Right lobe of liver (tissue), 6 donors: ENCODE measurements around the gene TNS3. TPM values are rescaled to one million over a fixed set of nuclear protein-coding genes. Genes with fewer than 3 reads are reported as not detected.

Source experiments
- ATAC-seq, 4 donors: fragments of 200-7000 bp; cut with Tn5 transposase; one replicate each; pipeline ENCODE4 v1.9.1; 2020; ENCODE audit warnings: mild to moderate bottlenecking in 4 of 4, moderate library complexity in 4 of 4
- DNase-seq, 3 donors: peaks; one replicate each; pipeline ENCODE4 v3.0.0-alpha.2; 2020
- H3K27ac ChIP-seq, 3 donors: fragments of 200-600 bp; one replicate each; pipeline ENCODE4 v1.8.0; 2022
- H3K27me3 ChIP-seq, 2 donors: fragments of 200-600 bp; one replicate each; pipeline ENCODE4 v1.8.0; 2022
- H3K36me3 ChIP-seq, 4 donors: fragments of 200-600 bp; sonication (generic) in 1 of 4; one replicate each; pipeline versions ENCODE4 v1.5.1 to v1.8.0; 2017 to 2022; ENCODE audit warnings: control low read depth in 1 of 4
- H3K4me1 ChIP-seq, 4 donors: fragments of 200-600 bp; sonication (generic) in 1 of 4; one replicate each; pipeline versions ENCODE4 v1.5.1 to v1.8.0; 2017 to 2022; ENCODE audit warnings: control low read depth in 1 of 4
- H3K4me3 ChIP-seq, 3 donors: fragments of 200-600 bp; one replicate each; pipeline ENCODE4 v1.8.0; 2022
- H3K9me3 ChIP-seq, 4 donors: fragments of 200-600 bp; sonication (generic) in 1 of 4; one replicate each; pipeline versions ENCODE4 v1.5.1 to v1.8.0; 2017 to 2022; ENCODE audit warnings: control low read depth in 1 of 4
- CTCF ChIP-seq, 4 donors: fragments of 200-600 bp in 3 of 4; fragments of 450-650 bp in 1 of 4; IDR thresholded peaks; one replicate each; pipeline versions ENCODE4 v1.5.1 to v1.8.0; 2016 to 2022; ENCODE audit warnings: antibody characterized with exemption in 4 of 4, mild to moderate bottlenecking in 2 of 4
- POLR2A ChIP-seq: fragments of 450-650 bp; IDR thresholded peaks from one replicate; pipeline ENCODE4 v1.6.1; 2017; ENCODE audit warnings: antibody characterized with exemption, mild to moderate bottlenecking
- WGBS: methylation state at CpG from one replicate; pipeline ENCODE4 v1.1.6; 2018; ENCODE audit warnings: low coverage, low lambda C conversion rate; ENCODE audit not compliant: insufficient coverage; ENCODE audit errors: missing lambda C conversion rate; 5-methylcytosine and 5-hydroxymethylcytosine counted together
- intact Hi-C, 2 donors: fragments of 100-400 bp; cut with DNase I; formaldehyde crosslinking; loops; one replicate each; pipeline versions ENCODE4 v1.11.2 to v1.14.1; 2022
- total RNA-seq, 6 experiments: library from RNA; depleted of rRNA in 2 of 6; stranded (reverse); fragments of >200 nt in 2 of 6; fragmentation: NEBNext Ultra II Directional in 3 of 6; extraction: Animal tissue kit (Norgen Biotek cat#: 25700) in 3 of 6; gene quantifications; one replicate each; pipeline versions ENCODE4 v1.1.0 to v1.2.4, GENCODE V29; 2016 to 2023
- donor health status: DM: no; HTN: yes; CAD: no.
- donor health status: DM: no; HTN: no; CAD: no.
- donor health status: DM: no; HTN: no; CAD: no.
- donor health status: DM: no; HTN: yes; CAD: no.
- donor health status: DM: no; HTN: yes; CAD: no.

TNS3 gene
- total RNA-seq, 6 experiments from 2014 or later, result 51.2 to 95.0 (median 58.4) TPM

GRCh38 chr7:47268851-47269836, 312.8 kb downstream of the TNS3 start:
- Histone ChIP-seq H3K36me3 (no peaks in the 10 kb centered on the region), H3K27me3 (no peaks in the 10 kb centered on the region), H3K4me3 (no peak overlapping the region), H3K4me1 (peaks cover 0 to 16% (median 0%) of the 10 kb centered on the region in 4 donors), H3K27ac (no peak overlapping the region), H3K9me3 (no peaks in the 10 kb centered on the region)
- TF ChIP-seq POLR2A (no peak), CTCF (IDR thresholded peaks at IDR 0.05) (no peak)
- WGBS, result 82% methylated on average over 2 of the region's 7 CpGs
- ATAC-seq, result no peak
- intact Hi-C loops, result no loop called here
- no peak for DNase-seq

GRCh38 chr7:47267346-47267745, 314.6 kb downstream of the TNS3 start:
- DNase-seq, result no peak
- H3K27me3 ChIP-seq, result no peaks in the 10 kb centered on the region
- no peaks in the 10 kb centered on the region for H3K36me3 ChIP-seq
- no peak overlapping the region for H3K4me3 ChIP-seq
- WGBS, result 96% methylated on average over 7 of the region's 7 CpGs
- peak overlapping the region in 2 of 3 donors; percentile 62 to 85 for H3K27ac ChIP-seq
- no peak for TF ChIP-seq CTCF (IDR thresholded peaks at IDR 0.05)
- TF ChIP-seq POLR2A, result no peak
- peaks cover 0 to 15% (median 0%) of the 10 kb centered on the region in 4 donors for H3K4me1 ChIP-seq
- intact Hi-C loops, result no loop called here
- ATAC-seq, result no peak
- H3K9me3 ChIP-seq, result no peaks in the 10 kb centered on the region

GRCh38 chr7:47266799-47267198, 315.1 kb downstream of the TNS3 start:
- H3K36me3 ChIP-seq, result no peaks in the 10 kb centered on the region
- H3K9me3 ChIP-seq, result no peaks in the 10 kb centered on the region
- peak overlapping the region; percentile 55 to 85 (median 62) for H3K27ac ChIP-seq
- intact Hi-C loops, result no loop called here
- peak overlapping the region in 1 of 3 donors; percentile 11 for H3K4me3 ChIP-seq
- DNase-seq (peak in 2 of 3 donors; percentile 59 to 70), ATAC-seq (peak; percentile 65 to 77 (median 70))
- peaks cover 0 to 15% (median 0%) of the 10 kb centered on the region in 4 donors for H3K4me1 ChIP-seq
- 24% methylated on average over 5 of the region's 6 CpGs for WGBS
- H3K27me3 ChIP-seq, result no peaks in the 10 kb centered on the region
- TF ChIP-seq POLR2A (no peak), CTCF (IDR thresholded peaks at IDR 0.05) (no peak)

- intact Hi-C loops, result no loop called here
- peak overlapping the region; percentile 55 to 85 (median 62) for H3K27ac ChIP-seq
- WGBS, result 5% methylated on average over 7 of the region's 7 CpGs
Observed at GRCh38 chr7:47266131-47266706, 315.7 kb downstream of the TNS3 start.

More at GRCh38 chr7:47266131-47266706, 315.7 kb downstream of the TNS3 start:
- H3K9me3 ChIP-seq, result no peaks in the 10 kb centered on the region
- peaks cover 0 to 15% (median 0%) of the 10 kb centered on the region in 4 donors for H3K4me1 ChIP-seq
- H3K36me3 ChIP-seq, result no peaks in the 10 kb centered on the region
- DNase-seq, result peak; percentile 65 to 89 (median 78)
- H3K4me3 ChIP-seq, result peak overlapping the region in 1 of 3 donors; percentile 11
- H3K27me3 ChIP-seq, result no peaks in the 10 kb centered on the region
- ATAC-seq, result peak; percentile 96 to 98 (median 98)
- no peak for TF ChIP-seq POLR2A
- peak; percentile 93 to 97 (median 94) for TF ChIP-seq CTCF (IDR thresholded peaks at IDR 0.05)
